HG02970 (cell line): Measurements from ENCODE around the gene NR1D2.
A peak's percentile ranks its signal among the peaks of the same experiment; 100 is the strongest.
"Not testable (repeated sequence)": the region's sequence is repeated elsewhere in the genome, so short reads cannot be mapped to it uniquely, and the experiment has no call there.

ENCODE experiments used
- ATAC-seq: cut with Tn5 transposase; IDR thresholded peaks from one replicate; pipeline ENCODE4 v1.9.1; 2021; ENCODE audit warnings: mild to moderate bottlenecking, moderate library complexity, moderate number of reproducible peaks; ENCODE audit not compliant: unreplicated experiment, low FRiP score

The NR1D2 gene

GRCh38 chr3:23999012-23999641 lies 54.0 kb downstream of the NR1D2 start:
- no peak for ATAC-seq

- ATAC-seq, result no peak
Observed at GRCh38 chr3:24002129-24002528, 57.0 kb downstream of the NR1D2 start.

- no peak for ATAC-seq
Observed at GRCh38 chr3:24003466-24003865, 58.4 kb downstream of the NR1D2 start.

GRCh38 chr3:24004171-24004938 lies 59.3 kb downstream of the NR1D2 start:
- ATAC-seq, result peak; percentile 75

- ATAC-seq, result no peak
Observed at GRCh38 chr3:24005669-24006068, 60.6 kb downstream of the NR1D2 start.

GRCh38 chr3:24010834-24011233 lies 65.7 kb downstream of the NR1D2 start:
- ATAC-seq, result not testable (repeated sequence)

GRCh38 chr3:24012589-24013269 lies 67.6 kb downstream of the NR1D2 start:
- ATAC-seq, result no peak

- ATAC-seq, result no peak
Observed at GRCh38 chr3:24017305-24017704, 72.2 kb downstream of the NR1D2 start.

GRCh38 chr3:24018784-24019570 lies 73.9 kb downstream of the NR1D2 start:
- no peak for ATAC-seq

GRCh38 chr3:24019585-24019984 lies 74.5 kb downstream of the NR1D2 start:
- ATAC-seq, result no peak

- no peak for ATAC-seq
Observed at GRCh38 chr3:24020036-24020691, 75.1 kb downstream of the NR1D2 start.

GRCh38 chr3:24023197-24023596 lies 78.1 kb downstream of the NR1D2 start:
- ATAC-seq, result no peak

- ATAC-seq, result no peak
Observed at GRCh38 chr3:24025805-24026204, 80.7 kb downstream of the NR1D2 start.

- not testable (repeated sequence) for ATAC-seq
Observed at GRCh38 chr3:24026665-24027064, 81.6 kb downstream of the NR1D2 start.

- ATAC-seq, result no peak
Observed at GRCh38 chr3:24027946-24028345, 82.9 kb downstream of the NR1D2 start.
